Karpas-422 (cell line): ENCODE data around the gene SOX1. TPM values are rescaled to one million over a fixed set of nuclear protein-coding genes. Genes with fewer than 3 reads are reported as not detected.

Experiments
- DNase-seq: peaks from one replicate; pipeline ENCODE4 v3.0.0-alpha.2; 2015
- H2AFZ ChIP-seq: fragments of 200-600 bp; sonication (generic); 2 replicates; pipeline ENCODE4 v1.6.1; 2014; ENCODE audit warnings: antibody characterized with exemption, low read length, mixed read lengths
- H3K27ac ChIP-seq: fragments of 200-600 bp; sonication (generic); 2 replicates; pipeline ENCODE4 v1.5.1; 2014; ENCODE audit warnings: mild to moderate bottlenecking, low read length, moderate library complexity
- H3K27me3 ChIP-seq: fragments of 200-600 bp; sonication (generic); 2 replicates; pipeline ENCODE4 v1.6.1; 2014; ENCODE audit warnings: low read length, mixed read lengths
- H3K36me3 ChIP-seq: fragments of 200-600 bp; sonication (generic); 2 replicates; pipeline ENCODE4 v1.6.1; 2014; ENCODE audit warnings: low read length, mixed read lengths; ENCODE audit not compliant: insufficient read depth
- H3K4me1 ChIP-seq: fragments of 200-600 bp; sonication (generic); 2 replicates; pipeline ENCODE4 v1.6.1; 2014; ENCODE audit warnings: mild to moderate bottlenecking, low read length, mixed read lengths
- H3K4me2 ChIP-seq: fragments of 200-600 bp; sonication (generic); 2 replicates; pipeline ENCODE4 v1.6.1; 2014; ENCODE audit warnings: low read length, low read depth, mild to moderate bottlenecking; ENCODE audit not compliant: poor library complexity, severe bottlenecking
- H3K4me3 ChIP-seq: fragments of 200-600 bp; sonication (generic); 2 replicates; pipeline ENCODE4 v1.5.1; 2014; ENCODE audit warnings: mild to moderate bottlenecking, antibody characterized with exemption, low read length, mixed read lengths
- H3K79me2 ChIP-seq: fragments of 200-600 bp; sonication (generic); 2 replicates; pipeline ENCODE4 v1.6.1; 2014; ENCODE audit warnings: mild to moderate bottlenecking, low read length, mixed read lengths
- H3K9ac ChIP-seq: fragments of 200-600 bp; sonication (generic); 2 replicates; pipeline ENCODE4 v1.6.0; 2014; ENCODE audit warnings: low read length
- H3K9me2 ChIP-seq: fragments of 200-600 bp; sonication (generic), shearing (Covaris generic); replicated peaks from 2 replicates; pipeline ENCODE4 v1.6.0; 2014; ENCODE audit warnings: mild to moderate bottlenecking, low read length, moderate library complexity; ENCODE audit not compliant: insufficient read depth
- H3K9me3 ChIP-seq: fragments of 300-700, 200-600 bp; sonication (generic); 2 replicates; pipeline ENCODE4 v1.6.1; 2014; ENCODE audit warnings: low read length, mixed read lengths
- H4K20me1 ChIP-seq: fragments of 200-600 bp; sonication (generic); 2 replicates; pipeline ENCODE4 v1.6.1; 2014; ENCODE audit warnings: mild to moderate bottlenecking, antibody characterized with exemption, low read length, low read depth; ENCODE audit not compliant: insufficient read depth
- total RNA-seq: library from RNA; depleted of rRNA; stranded (reverse); fragments of >200 nt; shearing (Covaris generic); gene quantifications from 2 replicates; pipeline ENCODE4 v1.2.3, GENCODE V29; 2014; ENCODE audit warnings: low replicate concordance

Gene SOX1
- total RNA-seq, 1 experiment from 2014 or later = not detected

GRCh38 chr13:112113348-112113747, 46.4 kb downstream of the SOX1 start:
- H3K4me2 ChIP-seq = no peak overlapping the region
- no peaks in the 10 kb centered on the region for H3K27me3 ChIP-seq
- no peak for DNase-seq
- H3K9me2 ChIP-seq = no peaks in the 10 kb centered on the region
- no peaks in the 10 kb centered on the region for H3K36me3 ChIP-seq
- no peak overlapping the region for H2AFZ ChIP-seq
- no peaks in the 10 kb centered on the region for H3K9me3 ChIP-seq
- no peak overlapping the region for H3K9ac ChIP-seq
- no peaks in the 10 kb centered on the region for H3K79me2 ChIP-seq
- H3K4me1 ChIP-seq = peaks cover 3% of the 10 kb centered on the region; the same call in 1 of the 2 replicates
- H3K27ac ChIP-seq = no peak overlapping the region
- no peaks in the 10 kb centered on the region for H4K20me1 ChIP-seq
- H3K4me3 ChIP-seq = no peak overlapping the region

- H3K79me2 ChIP-seq = no peaks in the 10 kb centered on the region
- no peaks in the 10 kb centered on the region for H3K27me3 ChIP-seq
- no peak for DNase-seq
- H3K9ac ChIP-seq = no peak overlapping the region
- no peaks in the 10 kb centered on the region for H4K20me1 ChIP-seq
- H2AFZ ChIP-seq = no peak overlapping the region
- H3K4me1 ChIP-seq = peaks cover 3% of the 10 kb centered on the region; the same call in 1 of the 2 replicates
- no peaks in the 10 kb centered on the region for H3K9me2 ChIP-seq
- H3K36me3 ChIP-seq = no peaks in the 10 kb centered on the region
- no peak overlapping the region for H3K4me2 ChIP-seq
- no peak overlapping the region for H3K27ac ChIP-seq
- no peaks in the 10 kb centered on the region for H3K9me3 ChIP-seq
- H3K4me3 ChIP-seq = no peak overlapping the region
Measured at GRCh38 chr13:112113851-112114250, 46.9 kb downstream of the SOX1 start.

GRCh38 chr13:112114391-112114790, 47.4 kb downstream of the SOX1 start:
- H3K4me1 ChIP-seq = peaks cover 3% of the 10 kb centered on the region; the same call in 1 of the 2 replicates
- no peaks in the 10 kb centered on the region for H3K9me3 ChIP-seq
- no peak overlapping the region for H3K27ac ChIP-seq
- no peak overlapping the region for H3K4me2 ChIP-seq
- no peaks in the 10 kb centered on the region for H3K27me3 ChIP-seq
- H3K4me3 ChIP-seq = no peak overlapping the region
- H3K9me2 ChIP-seq = no peaks in the 10 kb centered on the region
- no peaks in the 10 kb centered on the region for H3K79me2 ChIP-seq
- H4K20me1 ChIP-seq = no peaks in the 10 kb centered on the region
- H3K36me3 ChIP-seq = no peaks in the 10 kb centered on the region
- no peak for DNase-seq
- H2AFZ ChIP-seq = no peak overlapping the region
- no peak overlapping the region for H3K9ac ChIP-seq

GRCh38 chr13:112115403-112116091, 48.6 kb downstream of the SOX1 start:
- H3K79me2 ChIP-seq = no peaks in the 10 kb centered on the region
- DNase-seq = no peak
- no peaks in the 10 kb centered on the region for H3K4me1 ChIP-seq
- H3K9me3 ChIP-seq = no peaks in the 10 kb centered on the region
- no peaks in the 10 kb centered on the region for H3K36me3 ChIP-seq
- no peak overlapping the region for H3K4me3 ChIP-seq
- no peak overlapping the region for H3K27ac ChIP-seq
- no peaks in the 10 kb centered on the region for H4K20me1 ChIP-seq
- H3K4me2 ChIP-seq = no peak overlapping the region
- H3K9me2 ChIP-seq = no peaks in the 10 kb centered on the region
- H2AFZ ChIP-seq = no peak overlapping the region
- H3K27me3 ChIP-seq = no peaks in the 10 kb centered on the region
- no peak overlapping the region for H3K9ac ChIP-seq

- H3K9me2 ChIP-seq = no peaks in the 10 kb centered on the region
- no peaks in the 10 kb centered on the region for H3K79me2 ChIP-seq
- no peak overlapping the region for H3K27ac ChIP-seq
- H4K20me1 ChIP-seq = no peaks in the 10 kb centered on the region
- H3K4me2 ChIP-seq = no peak overlapping the region
- H2AFZ ChIP-seq = no peak overlapping the region
- H3K9me3 ChIP-seq = no peaks in the 10 kb centered on the region
- no peaks in the 10 kb centered on the region for H3K27me3 ChIP-seq
- no peak overlapping the region for H3K4me3 ChIP-seq
- H3K36me3 ChIP-seq = no peaks in the 10 kb centered on the region
- no peak for DNase-seq
- no peak overlapping the region for H3K9ac ChIP-seq
- H3K4me1 ChIP-seq = no peaks in the 10 kb centered on the region
Measured at GRCh38 chr13:112116187-112116950, 49.4 kb downstream of the SOX1 start.

GRCh38 chr13:112117258-112117954, 50.5 kb downstream of the SOX1 start:
- Histone ChIP-seq H3K27me3 (no peaks in the 10 kb centered on the region), H3K4me2 (no peak overlapping the region), H3K36me3 (no peaks in the 10 kb centered on the region), H2AFZ (no peak overlapping the region), H3K9ac (no peak overlapping the region), H3K4me3 (no peak overlapping the region), H3K27ac (no peak overlapping the region), H3K4me1 (no peaks in the 10 kb centered on the region), H3K9me2 (no peaks in the 10 kb centered on the region), H3K9me3 (no peaks in the 10 kb centered on the region), H3K79me2 (no peaks in the 10 kb centered on the region), H4K20me1 (no peaks in the 10 kb centered on the region)
- no peak for DNase-seq

GRCh38 chr13:112117955-112118302, 51.0 kb downstream of the SOX1 start:
- H3K4me1 ChIP-seq = no peaks in the 10 kb centered on the region
- no peak overlapping the region for H2AFZ ChIP-seq
- H3K27ac ChIP-seq = no peak overlapping the region
- H3K36me3 ChIP-seq = no peaks in the 10 kb centered on the region
- no peaks in the 10 kb centered on the region for H3K27me3 ChIP-seq
- no peak for DNase-seq
- no peak overlapping the region for H3K4me3 ChIP-seq
- no peak overlapping the region for H3K4me2 ChIP-seq
- no peaks in the 10 kb centered on the region for H3K9me2 ChIP-seq
- H3K79me2 ChIP-seq = no peaks in the 10 kb centered on the region
- no peaks in the 10 kb centered on the region for H3K9me3 ChIP-seq
- no peaks in the 10 kb centered on the region for H4K20me1 ChIP-seq
- no peak overlapping the region for H3K9ac ChIP-seq

- H3K27ac ChIP-seq = no peak overlapping the region
Measured at GRCh38 chr13:112118451-112119064, 51.6 kb downstream of the SOX1 start.

More at GRCh38 chr13:112118451-112119064, 51.6 kb downstream of the SOX1 start:
- H3K27me3 ChIP-seq = no peaks in the 10 kb centered on the region
- no peaks in the 10 kb centered on the region for H3K4me1 ChIP-seq
- no peak overlapping the region for H3K4me3 ChIP-seq
- no peaks in the 10 kb centered on the region for H3K36me3 ChIP-seq
- H2AFZ ChIP-seq = no peak overlapping the region
- no peaks in the 10 kb centered on the region for H3K9me2 ChIP-seq
- no peak overlapping the region for H3K9ac ChIP-seq
- H4K20me1 ChIP-seq = no peaks in the 10 kb centered on the region
- no peaks in the 10 kb centered on the region for H3K79me2 ChIP-seq
- DNase-seq = no peak
- no peak overlapping the region for H3K4me2 ChIP-seq
- no peaks in the 10 kb centered on the region for H3K9me3 ChIP-seq
